NCI-H446 (cell line): ENCODE results near the gene ZNF184.

ENCODE experiments used
- DNase-seq, 2 experiments: peaks; one replicate each; lab custom pipeline; 2025; lab: John Stamatoyannopoulos, UW

Gene ZNF184

GRCh38 chr6:27472617-27473400 lies at the start of gene ZNF184:
Gene ZNF184, minus strand, starts transcription at chr6:27473105. Its CDS starts 811 bp downstream, at chr6:27472294.
- peak; percentile 87 to 97 for DNase-seq

GRCh38 chr6:27518881-27519795 lies 46.2 kb upstream of the ZNF184 start:
- DNase-seq, result peak; percentile 65 to 83

- DNase-seq, result peak; percentile 11 to 43
These were observed 45.3 kb upstream of the ZNF184 start for GRCh38 chr6:27517928-27518787.

GRCh38 chr6:27517238-27517637 lies 44.3 kb upstream of the ZNF184 start:
- no peak for DNase-seq

GRCh38 chr6:27514906-27515495 lies 42.1 kb upstream of the ZNF184 start:
- no peak for DNase-seq

- DNase-seq, result no peak
These were observed 39.6 kb upstream of the ZNF184 start for GRCh38 chr6:27512525-27512924.

GRCh38 chr6:27507041-27507956 lies 34.4 kb upstream of the ZNF184 start:
- no peak for DNase-seq

GRCh38 chr6:27505209-27506027 lies 32.5 kb upstream of the ZNF184 start:
- peak; percentile 16 to 71 for DNase-seq

- DNase-seq, result peak; percentile 68 to 79
These were observed 30.6 kb upstream of the ZNF184 start for GRCh38 chr6:27503436-27504030.

- DNase-seq, result peak; percentile 52 to 71
These were observed 29.9 kb upstream of the ZNF184 start for GRCh38 chr6:27502508-27503435.

- no peak for DNase-seq
These were observed 28.3 kb upstream of the ZNF184 start for GRCh38 chr6:27501187-27501586.

- DNase-seq, result no peak
These were observed 27.3 kb upstream of the ZNF184 start for GRCh38 chr6:27500177-27500576.

- DNase-seq, result no peak
These were observed 22.7 kb upstream of the ZNF184 start for GRCh38 chr6:27495386-27496135.

GRCh38 chr6:27494987-27495385 lies 22.1 kb upstream of the ZNF184 start:
- no peak for DNase-seq

GRCh38 chr6:27494103-27494502 lies 21.2 kb upstream of the ZNF184 start:
- no peak for DNase-seq

GRCh38 chr6:27492631-27493190 lies 19.8 kb upstream of the ZNF184 start:
- DNase-seq, result no peak
